H1 (cell line): ENCODE measurements around the gene COQ10B. TPM values are rescaled to one million over a fixed set of nuclear protein-coding genes. Genes with fewer than 3 reads are reported as not detected.

Source experiments
- ASH2L ChIP-seq: fragments of 200-600, 300-600 bp; sonication (generic); IDR thresholded peaks from one replicate; pipeline ENCODE4 v1.7.1; 2017; ENCODE audit warnings: low read length
- CTBP2 ChIP-seq: IDR thresholded peaks from 2 replicates; pipeline ENCODE4 v1.7.0; 2011; ENCODE audit warnings: borderline replicate concordance, mild to moderate bottlenecking, moderate library complexity, mixed read lengths, low read length; ENCODE audit not compliant: insufficient read depth, insufficient read length
- GTF2F1 ChIP-seq: IDR thresholded peaks from 2 replicates; pipeline ENCODE4 v1.6.1; 2012; ENCODE audit warnings: low read depth, low read length, improper control_type of control experiment, borderline replicate concordance
- HDAC2 ChIP-seq, 2 experiments: fragments of 300-600 bp in 1 of 2; sonication (generic) in 1 of 2; IDR thresholded peaks; 2 replicates each; pipeline ENCODE4 v1.6.1; 2011 to 2012; ENCODE audit warnings: low read depth in 2 of 2, low read length in 2 of 2, mild to moderate bottlenecking in 2 of 2, moderate library complexity in 2 of 2, borderline replicate concordance in 1 of 2, inconsistent platforms in 1 of 2
- NRF1 ChIP-seq: IDR thresholded peaks from 2 replicates; pipeline ENCODE4 v1.6.1; 2011; ENCODE audit warnings: mild to moderate bottlenecking, low read depth, low read length, improper control_type of control experiment
- PHF8 ChIP-seq: fragments of 200-600 bp; sonication (generic); conservative IDR thresholded peaks from 2 replicates; pipeline ENCODE4 v1.7.1; 2012; ENCODE audit warnings: low read depth, mild to moderate bottlenecking, inconsistent platforms, low read length, moderate library complexity
- POU5F1 ChIP-seq: IDR thresholded peaks from 2 replicates; pipeline ENCODE4 v1.6.1; 2011; ENCODE audit warnings: low read depth, mild to moderate bottlenecking, low read length, moderate library complexity
- RAD21 ChIP-seq, 2 experiments: IDR thresholded peaks in 1 of 2; conservative IDR thresholded peaks in 1 of 2; 2 replicates each; pipeline ENCODE4 v1.6.1; 2011; ENCODE audit warnings: low read depth in 2 of 2, low read length in 2 of 2, improper control_type of control experiment in 1 of 2, inconsistent platforms in 1 of 2, mild to moderate bottlenecking in 1 of 2, moderate library complexity in 1 of 2
- RBBP5 ChIP-seq: IDR thresholded peaks from 2 replicates; pipeline ENCODE4 v1.7.1; 2012; ENCODE audit warnings: low read depth, mild to moderate bottlenecking, inconsistent platforms, low read length, moderate library complexity, borderline replicate concordance
- RFX5 ChIP-seq: IDR thresholded peaks from 2 replicates; pipeline ENCODE4 v1.6.1; 2011; ENCODE audit warnings: low read depth, low read length, improper control_type of control experiment, borderline replicate concordance
- SP2 ChIP-seq: IDR thresholded peaks from 2 replicates; pipeline ENCODE4 v1.6.1; 2012; ENCODE audit warnings: mild to moderate bottlenecking, low read length, inconsistent platforms
- polyA plus RNA-seq, 7 experiments: library from polyadenylated mRNA; depleted of rRNA in 3 of 7; stranded (reverse) in 5 of 7; unstranded in 2 of 7; fragments of >200 nt in 5 of 7; fragments of 200-250 nt in 2 of 7; gene quantifications; 1 replicate in 5 of 7; 2 replicates in 1 of 7; 4 replicates in 1 of 7; pipeline versions ENCODE4 v1.2.1 to v1.2.3, GENCODE V29; 2011 to 2013; ENCODE audit warnings: missing spikeins in 2 of 7, mixed read lengths in 2 of 7
- total RNA-seq: library from RNA; stranded (reverse); fragmentation: NEBNext Ultra II Directional; extraction: Animal tissue kit (Norgen Biotek cat#: 25700); gene quantifications from 2 replicates; pipeline ENCODE4 v1.2.1, GENCODE V29; 2021
- TF ChIP-seq, protein P1 (sequence below): IDR thresholded peaks from 2 replicates; pipeline ENCODE4 v1.6.1; 2012; ENCODE audit warnings: inconsistent platforms
- TF ChIP-seq, protein P2 (sequence below): IDR thresholded peaks from 2 replicates; pipeline ENCODE4 v1.6.1; 2012; ENCODE audit warnings: inconsistent platforms

The COQ10B gene
- total and polyA plus RNA-seq, 2 of the 8 experiments (the other 6 are each of a cell fraction or from before 2014, with no cell fraction given) = 1.9 to 17.3 TPM

DNA sequence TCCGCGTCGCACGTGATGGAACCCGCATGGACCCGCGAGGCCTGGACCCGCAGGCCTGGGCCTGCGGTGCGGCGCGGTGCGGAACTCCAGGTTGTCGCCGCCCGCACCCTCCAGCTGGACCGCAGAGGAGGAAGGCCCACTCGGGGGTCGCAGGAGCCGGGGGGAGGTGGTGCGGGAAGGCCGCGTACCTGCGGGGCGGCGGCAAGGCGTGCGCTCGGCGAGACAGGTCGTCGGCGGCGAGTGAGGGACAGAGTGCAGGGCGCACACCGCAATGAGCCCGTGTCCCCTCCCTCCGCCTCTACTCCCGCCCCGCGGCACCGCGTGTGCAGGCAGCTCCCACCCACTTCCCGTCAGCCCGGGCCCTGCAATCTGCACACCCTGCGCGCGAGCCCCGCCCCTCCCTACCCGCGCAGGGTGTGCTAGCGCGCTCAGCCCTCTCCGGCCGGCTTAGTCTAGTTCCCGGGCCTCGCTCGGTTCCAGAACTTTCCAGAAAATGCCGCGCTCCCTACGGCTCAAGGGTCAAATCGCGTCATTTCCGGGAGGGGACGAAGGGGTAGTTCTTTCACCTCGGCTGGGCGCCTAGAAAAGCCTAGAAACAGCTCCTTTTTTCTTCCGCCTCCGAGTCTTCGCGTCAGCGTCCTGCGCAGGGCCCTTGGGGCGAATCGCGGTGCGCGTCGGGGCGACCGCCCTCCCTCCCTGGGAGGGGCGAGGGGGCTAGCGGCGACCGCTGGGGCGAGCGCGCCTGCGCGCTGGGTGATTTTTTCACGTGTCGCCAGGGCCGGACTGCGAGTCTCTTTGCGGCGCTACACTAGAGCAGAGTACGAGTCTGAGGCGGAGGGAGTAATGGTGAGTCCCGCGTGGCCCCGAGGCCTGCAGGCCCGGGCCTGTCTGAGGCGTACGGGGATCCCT lies 46.5 kb downstream of the COQ10B start, which contains the start of the genes HSPD1 and HSPE1 (continued):
- TF ChIP-seq POU5F1 (no peak), SP2 (no peak), ASH2L (no peak), CTBP2 (no peak), PHF8 (peak; percentile 90), NRF1 (peak; percentile 50), HDAC2 (IDR thresholded peaks at IDR 0.05; ENCODE audit: borderline replicate concordance in 1 of 2, low read depth in 2 of 2, low read length in 2 of 2) (0 out of 4 replicates have a peak, but pooled peaks of 1 of the 2 experiments have one; percentile 4), RFX5 (no peak), GTF2F1 (peak; percentile 2; the same call in 1 of the 2 replicates), RBBP5 (peak; percentile 51; the same call in 1 of the 2 replicates), RAD21 (IDR thresholded peaks at IDR 0.05 in 1 of 2, conservative IDR thresholded peaks at IDR 0.05 in 1 of 2; ENCODE audit: low read depth in 2 of 2, low read length in 2 of 2) (peak in 1 of 2 experiments; percentile 14; a peak in 2 of 4 replicates)
- TF ChIP-seq, protein P1, sequence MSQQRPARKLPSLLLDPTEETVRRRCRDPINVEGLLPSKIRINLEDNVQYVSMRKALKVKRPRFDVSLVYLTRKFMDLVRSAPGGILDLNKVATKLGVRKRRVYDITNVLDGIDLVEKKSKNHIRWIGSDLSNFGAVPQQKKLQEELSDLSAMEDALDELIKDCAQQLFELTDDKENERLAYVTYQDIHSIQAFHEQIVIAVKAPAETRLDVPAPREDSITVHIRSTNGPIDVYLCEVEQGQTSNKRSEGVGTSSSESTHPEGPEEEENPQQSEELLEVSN = peak; percentile 92
- TF ChIP-seq, protein P2, sequence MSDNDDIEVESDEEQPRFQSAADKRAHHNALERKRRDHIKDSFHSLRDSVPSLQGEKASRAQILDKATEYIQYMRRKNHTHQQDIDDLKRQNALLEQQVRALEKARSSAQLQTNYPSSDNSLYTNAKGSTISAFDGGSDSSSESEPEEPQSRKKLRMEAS = peak; percentile 95
